HAP-1 (cell line): Measurements from ENCODE around the gene TPO.

Source experiments
- DNase-seq, 2 experiments: peaks; one replicate each; pipeline ENCODE4 v3.0.0-alpha.2; 2016 to 2020; ENCODE audit warnings: low spot score in 2 of 2
- H3K27me3 ChIP-seq: fragments of 250-450 bp; sonication (Bioruptor Pico); 2 replicates; pipeline ENCODE4 v1.5.1; 2020; ENCODE audit warnings: low read depth, mild to moderate bottlenecking, moderate library complexity
- H3K36me3 ChIP-seq: fragments of 250-450 bp; sonication (Bioruptor Pico); replicated peaks from 2 replicates; pipeline ENCODE4 v1.5.1; 2020; ENCODE audit warnings: mild to moderate bottlenecking
- H3K4me1 ChIP-seq: fragments of 250-450 bp; sonication (Bioruptor Pico); 2 replicates; pipeline ENCODE4 v1.5.1; 2020; ENCODE audit warnings: mild to moderate bottlenecking
- H3K4me3 ChIP-seq: fragments of 250-450 bp; sonication (Bioruptor Pico); 2 replicates; pipeline ENCODE4 v1.5.1; 2020; ENCODE audit warnings: mild to moderate bottlenecking, moderate library complexity
- H3K9me3 ChIP-seq: fragments of 250-450 bp; sonication (Bioruptor Pico); 2 replicates; pipeline ENCODE4 v1.5.1; 2020; ENCODE audit warnings: mild to moderate bottlenecking, moderate library complexity
- in situ Hi-C: fragments of 300-500 bp; cut with MboI; formaldehyde crosslinking; loops from 3 replicates; pipeline ENCODE4 v1.14.3; 2020; ENCODE audit warnings: low sequenced_read_pairs, inconsistent platforms, mixed read lengths

TPO gene

GRCh38 chr2:1539973-1540372 is 126.7 kb downstream of the TPO start:
- Histone ChIP-seq H3K27me3 (no peaks in the 10 kb centered on the region), H3K36me3 (no peaks in the 10 kb centered on the region), H3K9me3 (no peaks in the 10 kb centered on the region), H3K4me1 (no peaks in the 10 kb centered on the region), H3K4me3 (no peak overlapping the region)
- in situ Hi-C loops: loop anchor here (5.0 to 10.0 kb wide), 2 partner anchors 688 to 825 kb away; no protein-coding TSS in a partner anchor
- no peak for DNase-seq

GRCh38 chr2:1540481-1540880 is 127.2 kb downstream of the TPO start:
- no peaks in the 10 kb centered on the region for H3K36me3 ChIP-seq
- no peaks in the 10 kb centered on the region for H3K4me1 ChIP-seq
- no peak overlapping the region for H3K4me3 ChIP-seq
- no peaks in the 10 kb centered on the region for H3K27me3 ChIP-seq
- in situ Hi-C loops: loop anchor here (5.0 to 10.0 kb wide), 2 partner anchors 688 to 826 kb away; no protein-coding TSS in a partner anchor
- DNase-seq: no peak
- H3K9me3 ChIP-seq: no peaks in the 10 kb centered on the region

- no peak for DNase-seq
- no peaks in the 10 kb centered on the region for H3K4me1 ChIP-seq
- no peaks in the 10 kb centered on the region for H3K27me3 ChIP-seq
- H3K9me3 ChIP-seq: no peaks in the 10 kb centered on the region
- no peak overlapping the region for H3K4me3 ChIP-seq
- in situ Hi-C loops: loop anchor here (5.0 to 10.0 kb wide), 2 partner anchors 689 to 826 kb away; no protein-coding TSS in a partner anchor
- no peaks in the 10 kb centered on the region for H3K36me3 ChIP-seq
Observed at GRCh38 chr2:1541040-1541439, 127.8 kb downstream of the TPO start.

GRCh38 chr2:1541819-1542475 is 128.7 kb downstream of the TPO start:
- in situ Hi-C loops: loop anchor here (5.0 to 10.0 kb wide), 2 partner anchors 690 to 827 kb away; no protein-coding TSS in a partner anchor
- Histone ChIP-seq H3K36me3 (no peaks in the 10 kb centered on the region), H3K9me3 (no peaks in the 10 kb centered on the region), H3K27me3 (no peaks in the 10 kb centered on the region), H3K4me1 (no peaks in the 10 kb centered on the region), H3K4me3 (no peak overlapping the region)
- DNase-seq: no peak

- Histone ChIP-seq H3K36me3 (no peaks in the 10 kb centered on the region), H3K9me3 (no peaks in the 10 kb centered on the region), H3K4me3 (no peak overlapping the region), H3K27me3 (no peaks in the 10 kb centered on the region), H3K4me1 (no peaks in the 10 kb centered on the region)
- DNase-seq: no peak
- in situ Hi-C loops: loop anchor here (5.0 to 10.0 kb wide), 2 partner anchors 691 to 828 kb away; no protein-coding TSS in a partner anchor
Observed at GRCh38 chr2:1542971-1543370, 129.7 kb downstream of the TPO start.

GRCh38 chr2:1543776-1544477 is 130.7 kb downstream of the TPO start:
- in situ Hi-C loops: loop anchor here (5.0 to 10.0 kb wide), 2 partner anchors 692 to 829 kb away; no protein-coding TSS in a partner anchor
- H3K4me3 ChIP-seq: no peak overlapping the region

GRCh38 chr2:1544478-1545069 is 131.3 kb downstream of the TPO start:
- no peaks in the 10 kb centered on the region for H3K36me3 ChIP-seq
- no peak for DNase-seq
- no peaks in the 10 kb centered on the region for H3K27me3 ChIP-seq
- no peak overlapping the region for H3K4me3 ChIP-seq
- H3K4me1 ChIP-seq: no peaks in the 10 kb centered on the region
- no peaks in the 10 kb centered on the region for H3K9me3 ChIP-seq
- in situ Hi-C loops: loop anchor here (5.0 to 10.0 kb wide), 2 partner anchors 692 to 830 kb away; no protein-coding TSS in a partner anchor

More at GRCh38 chr2:1543776-1544477, 130.7 kb downstream of the TPO start:
- H3K4me1 ChIP-seq: no peaks in the 10 kb centered on the region
- H3K36me3 ChIP-seq: no peaks in the 10 kb centered on the region
- no peaks in the 10 kb centered on the region for H3K9me3 ChIP-seq
- H3K27me3 ChIP-seq: no peaks in the 10 kb centered on the region
- DNase-seq: no peak

- H3K27me3 ChIP-seq: no peaks in the 10 kb centered on the region
- DNase-seq: peak; percentile 52 to 71
- H3K4me3 ChIP-seq: no peak overlapping the region
- in situ Hi-C loops: loop anchor here (10.0 kb wide), 1 partner anchor 831 kb away; no protein-coding TSS in a partner anchor
- H3K36me3 ChIP-seq: no peaks in the 10 kb centered on the region
- H3K9me3 ChIP-seq: no peaks in the 10 kb centered on the region
- no peaks in the 10 kb centered on the region; the same call in 1 of the 2 replicates for H3K4me1 ChIP-seq
Observed at GRCh38 chr2:1546023-1546591, 132.8 kb downstream of the TPO start.

GRCh38 chr2:1546901-1547300 is 133.6 kb downstream of the TPO start:
- Histone ChIP-seq H3K4me3 (no peak overlapping the region), H3K36me3 (no peaks in the 10 kb centered on the region), H3K4me1 (no peaks in the 10 kb centered on the region; the same call in 1 of the 2 replicates), H3K27me3 (no peaks in the 10 kb centered on the region), H3K9me3 (no peaks in the 10 kb centered on the region)
- in situ Hi-C loops: loop anchor here (10.0 kb wide), 1 partner anchor 832 kb away; no protein-coding TSS in a partner anchor
- DNase-seq: peak in 1 of 2 experiments; percentile 20

- H3K36me3 ChIP-seq: no peaks in the 10 kb centered on the region
- no peaks in the 10 kb centered on the region for H3K9me3 ChIP-seq
- no peak overlapping the region for H3K4me3 ChIP-seq
- H3K4me1 ChIP-seq: no peaks in the 10 kb centered on the region; the same call in 1 of the 2 replicates
- DNase-seq: no peak
- in situ Hi-C loops: loop anchor here (10.0 kb wide), 1 partner anchor 834 kb away; no protein-coding TSS in a partner anchor
- no peaks in the 10 kb centered on the region for H3K27me3 ChIP-seq
Observed at GRCh38 chr2:1548910-1549673, 135.8 kb downstream of the TPO start.

- peaks cover 2% of the 10 kb centered on the region; the same call in 1 of the 2 replicates for H3K27me3 ChIP-seq
- no peaks in the 10 kb centered on the region for H3K36me3 ChIP-seq
- H3K4me3 ChIP-seq: no peak overlapping the region
- in situ Hi-C loops: no loop called here
- H3K4me1 ChIP-seq: no peaks in the 10 kb centered on the region; the same call in 1 of the 2 replicates
- DNase-seq: no peak
- H3K9me3 ChIP-seq: no peaks in the 10 kb centered on the region
Observed at GRCh38 chr2:1550076-1550475, 136.8 kb downstream of the TPO start.

- in situ Hi-C loops: no loop called here
- DNase-seq: peak; percentile 49 to 76
- Histone ChIP-seq H3K27me3 (peaks cover 2% of the 10 kb centered on the region; the same call in 1 of the 2 replicates), H3K4me3 (no peak overlapping the region), H3K4me1 (no peaks in the 10 kb centered on the region; the same call in 1 of the 2 replicates), H3K36me3 (no peaks in the 10 kb centered on the region), H3K9me3 (no peaks in the 10 kb centered on the region)
Observed at GRCh38 chr2:1550658-1551316, 137.5 kb downstream of the TPO start.
